HG03039 (cell line): ENCODE results near the gene COL26A1.

Experiments used
- ATAC-seq: cut with Tn5 transposase; IDR thresholded peaks from one replicate; pipeline ENCODE4 v1.9.1; 2021; ENCODE audit warnings: mild to moderate bottlenecking, moderate library complexity; ENCODE audit not compliant: unreplicated experiment

COL26A1 gene

GRCh38 chr7:101562531-101563197 lies 200.0 kb downstream of the COL26A1 start:
- no peak for ATAC-seq

- no peak for ATAC-seq
Measured at GRCh38 chr7:101563198-101563901, 200.7 kb downstream of the COL26A1 start.

GRCh38 chr7:101563943-101564777 lies 201.5 kb downstream of the COL26A1 start:
- ATAC-seq = no peak

DNA sequence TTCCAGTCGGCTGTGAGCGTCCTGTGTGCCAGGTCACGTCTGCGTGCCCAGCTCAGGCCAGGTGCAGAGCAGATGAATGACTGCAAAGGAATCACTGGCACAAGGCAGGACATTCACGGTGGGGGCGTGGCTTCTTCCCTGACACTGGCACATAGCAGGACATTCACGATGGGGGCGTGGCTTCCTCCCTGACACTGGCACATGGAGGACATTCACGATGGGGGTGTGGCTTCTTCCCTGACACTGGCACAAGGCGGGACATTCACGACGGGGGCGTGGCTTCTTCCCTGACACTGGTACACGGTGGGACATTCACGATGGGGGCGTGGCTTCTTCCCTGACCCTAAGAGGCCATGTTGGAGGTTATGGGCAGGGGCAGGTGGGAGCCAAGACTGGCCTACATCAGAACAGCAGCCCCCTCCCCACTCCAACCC lies 202.1 kb downstream of the COL26A1 start:
- ATAC-seq = no peak

GRCh38 chr7:101565601-101566209 lies 203.0 kb downstream of the COL26A1 start:
- no peak for ATAC-seq

DNA sequence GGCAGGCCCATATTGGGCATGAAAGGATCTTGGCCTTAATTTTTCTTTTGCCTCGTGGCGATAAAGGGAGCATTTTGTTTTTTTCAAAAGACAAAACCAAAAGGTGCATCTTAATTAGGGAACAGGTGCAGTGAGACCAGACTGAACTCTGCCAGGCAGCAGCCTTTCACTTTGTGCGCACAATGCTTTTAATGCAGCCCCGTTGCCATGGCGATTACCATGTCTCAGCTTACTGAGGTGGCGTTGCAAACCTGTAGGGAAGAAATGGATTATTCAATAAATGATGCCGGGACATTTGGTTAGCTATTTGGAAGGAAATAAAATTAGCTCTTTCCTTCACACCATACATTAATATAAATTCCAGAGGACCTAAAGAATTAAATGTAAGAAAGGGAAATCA lies 204.6 kb downstream of the COL26A1 start:
- no peak for ATAC-seq

GRCh38 chr7:101572156-101572555 lies 209.5 kb downstream of the COL26A1 start:
- no peak for ATAC-seq

DNA sequence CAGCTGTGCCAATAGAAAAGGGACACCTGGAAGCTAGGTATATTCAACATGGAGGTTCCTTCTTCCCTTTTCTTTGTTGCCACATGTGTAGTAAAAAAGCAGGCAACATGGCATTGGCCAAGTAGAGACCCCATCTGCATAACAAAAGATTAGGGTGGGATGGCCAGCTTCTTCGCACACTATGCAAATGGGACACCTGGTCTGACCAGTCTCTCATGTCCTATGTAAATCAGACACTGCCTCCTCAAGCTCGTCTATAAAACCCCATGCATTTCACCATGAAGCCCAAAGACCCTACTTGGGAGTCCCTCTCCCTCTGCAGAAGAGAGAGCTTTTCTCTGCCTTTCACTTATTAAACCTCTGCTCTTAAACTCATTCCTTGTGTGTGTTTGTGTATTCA lies 212.5 kb downstream of the COL26A1 start:
- no peak for ATAC-seq

DNA sequence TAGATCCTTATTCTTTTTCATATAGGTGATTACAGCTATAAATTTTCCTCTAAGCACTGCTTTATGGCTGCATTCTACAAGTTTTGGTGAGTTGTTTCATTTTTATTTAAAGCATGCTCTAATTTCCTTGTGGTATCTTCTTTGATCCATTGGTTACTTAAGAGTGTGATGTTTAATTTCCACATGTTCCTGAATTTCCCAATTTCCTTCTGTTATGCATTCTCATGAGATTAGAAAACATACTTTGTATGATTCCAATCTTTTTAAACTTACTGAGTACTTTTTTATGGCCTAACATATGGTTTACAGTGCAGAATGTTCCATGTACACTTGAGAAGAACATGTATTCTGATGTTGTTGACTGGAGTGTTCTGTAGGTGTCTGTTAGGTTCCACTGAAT lies 213.0 kb downstream of the COL26A1 start:
- no peak for ATAC-seq

GRCh38 chr7:101576998-101577397 lies 214.3 kb downstream of the COL26A1 start:
- ATAC-seq = no peak

DNA sequence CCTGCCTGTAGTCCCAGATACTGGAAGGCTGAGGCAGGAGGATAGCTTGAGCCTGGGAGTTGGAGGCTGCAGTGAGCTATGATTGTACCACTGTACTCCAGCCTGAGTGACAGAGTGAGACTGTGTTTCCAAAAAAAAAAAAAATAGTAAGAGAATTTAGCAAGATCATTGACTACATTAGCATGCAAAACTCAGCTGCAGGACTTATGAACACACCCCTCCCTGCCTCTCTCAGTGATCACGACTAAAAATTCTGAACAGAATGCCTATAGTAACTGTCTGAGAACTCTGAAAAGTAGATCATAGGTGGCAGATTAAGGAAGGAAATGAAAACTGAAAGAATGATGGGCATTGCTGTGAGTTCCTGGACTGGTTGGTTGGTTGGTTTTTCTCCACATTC lies 215.9 kb downstream of the COL26A1 start:
- no peak for ATAC-seq

GRCh38 chr7:101580596-101580995 lies 217.9 kb downstream of the COL26A1 start:
- no peak for ATAC-seq

DNA sequence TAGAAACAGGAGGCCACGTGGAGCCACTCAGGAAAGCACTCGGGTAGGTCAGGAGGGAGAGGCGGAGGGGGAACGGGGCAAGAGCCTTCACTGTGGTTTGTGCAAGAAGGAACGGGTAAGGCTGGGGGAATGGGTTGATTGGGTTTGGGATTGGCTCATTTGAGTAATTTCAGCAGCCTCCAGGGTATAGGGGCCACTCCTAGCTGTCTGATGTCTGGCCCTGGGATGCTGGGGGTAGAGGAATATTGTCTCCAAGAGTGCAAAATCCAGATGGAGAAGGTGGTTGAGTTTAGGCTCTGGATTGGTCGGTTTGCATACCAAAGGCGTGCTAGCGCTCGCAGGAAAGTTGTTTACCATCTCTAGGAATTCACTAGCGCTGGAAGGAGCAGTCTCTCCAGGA lies 219.2 kb downstream of the COL26A1 start:
- ATAC-seq = no peak

DNA sequence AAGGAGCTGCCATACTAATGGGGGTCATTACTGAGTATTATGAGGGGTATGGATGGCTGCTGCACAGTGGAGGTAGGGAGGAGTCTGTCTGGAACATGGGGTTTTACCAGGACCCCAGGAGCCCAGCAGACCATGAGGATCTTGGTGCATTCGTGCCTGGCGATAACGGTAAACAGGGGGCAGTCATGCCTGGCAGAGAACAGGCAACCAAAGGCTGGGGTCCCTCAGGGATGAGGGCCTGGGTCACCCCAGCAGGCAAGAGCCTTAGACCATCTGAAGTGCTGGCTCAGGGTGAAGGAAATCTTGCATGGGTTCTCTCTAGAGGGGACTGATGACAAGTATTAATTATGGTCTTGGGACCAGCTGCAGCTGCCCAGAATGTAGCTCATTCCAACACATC lies 220.3 kb downstream of the COL26A1 start:
- no peak for ATAC-seq

GRCh38 chr7:101586078-101586905 lies 223.6 kb downstream of the COL26A1 start:
- no peak for ATAC-seq

GRCh38 chr7:101586906-101587677 lies 224.4 kb downstream of the COL26A1 start:
- ATAC-seq = no peak

DNA sequence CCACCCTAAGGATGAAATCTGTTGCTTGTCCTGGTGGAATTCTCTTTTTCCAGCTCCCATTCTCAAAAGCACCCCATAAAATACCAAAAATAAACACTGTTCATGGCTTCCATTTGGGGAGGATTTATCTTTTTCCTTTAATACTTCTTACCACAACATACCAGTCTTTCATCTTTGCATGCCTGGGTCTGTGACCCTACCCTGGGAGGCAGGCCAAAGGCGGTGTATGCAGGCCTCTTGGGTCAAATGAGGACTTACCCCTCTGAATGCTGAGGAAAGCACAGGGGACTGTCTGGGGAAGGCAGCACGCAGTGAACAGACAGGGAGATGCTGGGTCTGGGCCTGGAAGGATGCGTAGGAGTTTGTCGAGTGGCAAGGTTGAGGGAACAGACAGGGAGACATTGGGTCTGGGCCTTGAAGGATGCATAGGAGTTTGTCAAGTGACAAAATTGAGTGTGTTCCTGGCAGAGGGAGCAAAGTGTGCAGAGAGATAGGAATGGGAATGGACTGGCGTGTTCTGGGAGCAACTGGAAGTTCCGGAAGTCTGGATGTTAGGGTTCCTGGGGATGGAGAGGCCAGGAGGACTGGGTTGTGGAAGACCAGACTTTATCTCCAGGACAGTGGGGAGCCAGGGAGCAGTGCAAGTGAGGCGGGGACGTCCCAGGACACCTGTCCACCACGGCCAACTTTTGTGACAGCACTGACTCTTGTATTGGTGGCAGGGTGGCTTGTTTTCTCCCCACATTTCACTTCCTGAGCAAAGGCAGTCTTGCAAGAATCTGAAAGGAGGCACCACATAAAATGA lies 225.7 kb downstream of the COL26A1 start:
- no peak for ATAC-seq

GRCh38 chr7:101589052-101589451 lies 226.4 kb downstream of the COL26A1 start:
- ATAC-seq = no peak
